ENCODE results near the gene TMEM80.

DNA sequence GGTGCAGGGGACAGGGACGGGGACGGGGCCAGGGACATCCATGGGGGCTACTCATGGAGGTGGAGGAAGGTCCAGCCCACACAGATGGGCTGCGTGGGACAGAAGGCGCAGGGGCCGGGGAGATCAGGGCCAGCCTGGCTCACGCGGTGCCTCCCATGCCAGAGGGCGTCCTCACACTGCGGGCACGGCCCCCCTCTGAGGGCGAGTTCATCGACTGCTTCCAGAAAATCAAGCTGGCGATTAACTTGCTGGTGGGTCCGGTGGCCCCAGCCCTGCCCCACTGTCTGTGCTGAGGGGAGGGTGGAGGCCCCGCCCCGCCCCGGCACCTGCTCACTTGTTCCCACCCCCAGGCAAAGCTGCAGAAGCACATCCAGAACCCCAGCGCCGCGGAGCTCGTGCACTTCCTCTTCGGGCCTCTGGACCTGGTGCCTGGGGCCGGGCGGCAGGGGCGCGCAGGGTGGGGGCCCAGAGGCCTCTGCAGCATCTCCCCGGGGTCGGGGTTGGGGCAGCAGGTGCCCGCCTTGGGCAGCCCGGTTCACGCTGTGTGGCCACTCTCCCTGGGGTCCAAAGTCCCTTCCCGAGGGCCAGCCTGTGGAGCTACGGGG lies 26.2 kb downstream of the TMEM80 start:
- TF ChIP-seq GATA3 (IDR thresholded peaks at IDR 0.05; ENCODE audit: low read depth, low read length) (no peak), GATA2 (IDR thresholded peaks at IDR 0.05; ENCODE audit: low read depth, low read length) (no peak)
